HEK293 (cell line): ENCODE data around the gene HDGF.

Experiments used
- GFI1B ChIP-seq: fragments of 450-650 bp; formaldehyde crosslinking; IDR thresholded peaks from 2 replicates; pipeline ENCODE4 v1.5.1; 2016; ENCODE audit warnings: missing biosample characterization, missing genetic modification characterization
- IKZF3 ChIP-seq: fragments of 450-650 bp; IDR thresholded peaks from 2 replicates; pipeline ENCODE4 v1.5.0; 2018; ENCODE audit warnings: missing biosample characterization, mild to moderate bottlenecking, missing genetic modification characterization, moderate library complexity
- KLF7 ChIP-seq: fragments of 450-650 bp; formaldehyde crosslinking; IDR thresholded peaks from 2 replicates; pipeline ENCODE4 v1.5.1; 2016; ENCODE audit warnings: missing biosample characterization, missing genetic modification characterization, borderline replicate concordance
- KLF8 ChIP-seq: fragments of 450-650 bp; formaldehyde crosslinking; IDR thresholded peaks from 2 replicates; pipeline ENCODE4 v1.5.1; 2016; ENCODE audit warnings: missing biosample characterization, missing genetic modification characterization
- MEIS1 ChIP-seq: sonication (generic); formaldehyde crosslinking; IDR thresholded peaks from 2 replicates; pipeline ENCODE4 v1.8.1; 2022; ENCODE audit warnings: missing genetic modification reagents, mild to moderate bottlenecking, borderline replicate concordance
- REPIN1 ChIP-seq: fragments of 450-650 bp; formaldehyde crosslinking; IDR thresholded peaks from 2 replicates; pipeline ENCODE4 v1.5.1; 2017; ENCODE audit warnings: missing biosample characterization, missing genetic modification characterization, low read depth
- YY1 ChIP-seq: fragments of 450-650 bp; formaldehyde crosslinking; IDR thresholded peaks from 2 replicates; pipeline ENCODE4 v1.5.1; 2018; ENCODE audit warnings: missing biosample characterization, missing genetic modification characterization
- ZBTB49 ChIP-seq: fragments of 450-650 bp; formaldehyde crosslinking; IDR thresholded peaks from 2 replicates; pipeline ENCODE4 v1.5.1; 2016; ENCODE audit warnings: missing biosample characterization, missing genetic modification characterization, low read depth
- ZBTB6 ChIP-seq: fragments of 450-650 bp; formaldehyde crosslinking; IDR thresholded peaks from 2 replicates; pipeline ENCODE4 v1.5.1; 2017; ENCODE audit warnings: missing biosample characterization, missing genetic modification characterization
- ZEB2 ChIP-seq: fragments of 450-650 bp; formaldehyde crosslinking; IDR thresholded peaks from 2 replicates; pipeline ENCODE4 v1.5.1; 2016; ENCODE audit warnings: missing biosample characterization, missing genetic modification characterization
- ZFHX2 ChIP-seq: fragments of 450-650 bp; formaldehyde crosslinking; conservative IDR thresholded peaks from 2 replicates; pipeline ENCODE4 v1.5.1; 2016; ENCODE audit warnings: missing biosample characterization, missing genetic modification characterization
- ZFP37 ChIP-seq: fragments of 450-650 bp; formaldehyde crosslinking; IDR thresholded peaks from 2 replicates; pipeline ENCODE4 v1.5.1; 2016; ENCODE audit warnings: missing biosample characterization, missing genetic modification characterization
- ZFP41 ChIP-seq: fragments of 450-650 bp; formaldehyde crosslinking; IDR thresholded peaks from 2 replicates; pipeline ENCODE4 v1.5.1; 2016; ENCODE audit warnings: missing biosample characterization, missing genetic modification characterization, borderline replicate concordance
- ZNF114 ChIP-seq: fragments of 450-650 bp; formaldehyde crosslinking; IDR thresholded peaks from 2 replicates; pipeline ENCODE4 v1.5.0; 2017; ENCODE audit warnings: missing biosample characterization, missing genetic modification characterization
- ZNF184 ChIP-seq: fragments of 450-650 bp; IDR thresholded peaks from 2 replicates; pipeline ENCODE4 v1.5.1; 2018; ENCODE audit warnings: missing biosample characterization, mild to moderate bottlenecking, missing genetic modification characterization
- ZNF2 ChIP-seq: fragments of 450-650 bp; formaldehyde crosslinking; IDR thresholded peaks from 2 replicates; pipeline ENCODE4 v1.5.1; 2016; ENCODE audit warnings: missing biosample characterization, missing genetic modification characterization
- ZNF202 ChIP-seq: fragments of 450-650 bp; formaldehyde crosslinking; IDR thresholded peaks from 2 replicates; pipeline ENCODE4 v1.5.1; 2016; ENCODE audit warnings: missing biosample characterization, missing genetic modification characterization, borderline replicate concordance
- ZNF449 ChIP-seq: fragments of 450-650 bp; formaldehyde crosslinking; IDR thresholded peaks from 2 replicates; pipeline ENCODE4 v1.5.1; 2017; ENCODE audit warnings: missing biosample characterization, mild to moderate bottlenecking, missing genetic modification characterization, moderate library complexity
- ZNF529 ChIP-seq: fragments of 450-650 bp; formaldehyde crosslinking; IDR thresholded peaks from 2 replicates; pipeline ENCODE4 v1.5.1; 2017; ENCODE audit warnings: missing genetic modification characterization, missing biosample characterization; ENCODE audit not compliant: insufficient replicate concordance
- ZNF530 ChIP-seq: fragments of 450-650 bp; formaldehyde crosslinking; IDR thresholded peaks from 2 replicates; pipeline ENCODE4 v1.5.1; 2016; ENCODE audit warnings: low read depth, missing biosample characterization, missing genetic modification characterization
- ZNF544 ChIP-seq: fragments of 450-650 bp; formaldehyde crosslinking; IDR thresholded peaks from 2 replicates; pipeline ENCODE4 v1.5.0; 2017; ENCODE audit warnings: missing biosample characterization, missing genetic modification characterization
- ZNF654 ChIP-seq: fragments of 450-650 bp; formaldehyde crosslinking; IDR thresholded peaks from 2 replicates; pipeline ENCODE4 v1.5.1; 2016; ENCODE audit warnings: low read depth, missing biosample characterization, missing genetic modification characterization
- ZNF658 ChIP-seq: fragments of 450-650 bp; formaldehyde crosslinking; IDR thresholded peaks from 2 replicates; pipeline ENCODE4; 2016; ENCODE audit warnings: missing biosample characterization, missing genetic modification characterization
- ZNF768 ChIP-seq: fragments of 450-650 bp; formaldehyde crosslinking; IDR thresholded peaks from 2 replicates; pipeline ENCODE4 v1.5.1; 2018; ENCODE audit warnings: missing biosample characterization, mild to moderate bottlenecking, missing genetic modification characterization
- ZNF837 ChIP-seq: fragments of 450-650 bp; formaldehyde crosslinking; IDR thresholded peaks from 2 replicates; pipeline ENCODE4 v1.5.1; 2016; ENCODE audit warnings: missing biosample characterization, missing genetic modification characterization
- ZSCAN18 ChIP-seq: fragments of 450-650 bp; formaldehyde crosslinking; IDR thresholded peaks from 2 replicates; pipeline ENCODE4 v1.5.1; 2016; ENCODE audit warnings: missing biosample characterization, missing genetic modification characterization
- ZSCAN23 ChIP-seq: fragments of 450-650 bp; formaldehyde crosslinking; IDR thresholded peaks from 2 replicates; pipeline ENCODE4 v1.5.1; 2016; ENCODE audit warnings: missing biosample characterization, missing genetic modification characterization
- TF ChIP-seq, protein P1 (sequence below): fragments of 450-650 bp; formaldehyde crosslinking; IDR thresholded peaks from 2 replicates; pipeline ENCODE4 v1.5.1; 2016; ENCODE audit warnings: missing biosample characterization, missing genetic modification characterization
- TF ChIP-seq, protein P2 (sequence below): fragments of 450-650 bp; formaldehyde crosslinking; IDR thresholded peaks from 2 replicates; pipeline ENCODE4 v1.5.1; 2016; ENCODE audit warnings: missing biosample characterization, missing genetic modification characterization, borderline replicate concordance

HDGF gene

GRCh38 chr1:156767879-156768604 is 16.6 kb upstream of the HDGF start (continued):
- TF ChIP-seq ZNF768 (no peak), ZSCAN23 (0 out of 2 replicates have a peak, but pooled peaks have one; percentile 26), ZNF654 (tag by site-specific recombination) (no peak), KLF8 (tag by site-specific recombination) (no peak), YY1 (no peak), ZNF449 (tag by site-specific recombination) (no peak), REPIN1 (tag by site-specific recombination) (no peak), ZNF114 (tag by site-specific recombination) (no peak), ZBTB49 (tag by site-specific recombination) (no peak), ZFHX2 (tag by site-specific recombination) (no peak; the same call in 1 of the 2 replicates), ZNF2 (tag by site-specific recombination) (no peak), ZSCAN18 (tag by site-specific recombination) (no peak), IKZF3 (tag by site-specific recombination) (no peak; the same call in 1 of the 2 replicates), ZNF529 (tag by site-specific recombination) (no peak), ZEB2 (tag by site-specific recombination) (no peak), ZBTB6 (tag by site-specific recombination) (no peak), ZNF658 (tag by site-specific recombination) (no peak), ZNF837 (tag by site-specific recombination) (no peak), ZNF202 (no peak), ZNF530 (tag by site-specific recombination) (no peak), MEIS1 (CRISPR knock-in tag) (no peak), ZNF184 (tag by site-specific recombination) (no peak), ZNF544 (tag by site-specific recombination) (no peak), ZFP37 (tag by site-specific recombination) (peak; percentile 17), ZFP41 (tag by site-specific recombination) (no peak), KLF7 (tag by site-specific recombination) (no peak), GFI1B (tag by site-specific recombination) (no peak)
- TF ChIP-seq, protein P1, sequence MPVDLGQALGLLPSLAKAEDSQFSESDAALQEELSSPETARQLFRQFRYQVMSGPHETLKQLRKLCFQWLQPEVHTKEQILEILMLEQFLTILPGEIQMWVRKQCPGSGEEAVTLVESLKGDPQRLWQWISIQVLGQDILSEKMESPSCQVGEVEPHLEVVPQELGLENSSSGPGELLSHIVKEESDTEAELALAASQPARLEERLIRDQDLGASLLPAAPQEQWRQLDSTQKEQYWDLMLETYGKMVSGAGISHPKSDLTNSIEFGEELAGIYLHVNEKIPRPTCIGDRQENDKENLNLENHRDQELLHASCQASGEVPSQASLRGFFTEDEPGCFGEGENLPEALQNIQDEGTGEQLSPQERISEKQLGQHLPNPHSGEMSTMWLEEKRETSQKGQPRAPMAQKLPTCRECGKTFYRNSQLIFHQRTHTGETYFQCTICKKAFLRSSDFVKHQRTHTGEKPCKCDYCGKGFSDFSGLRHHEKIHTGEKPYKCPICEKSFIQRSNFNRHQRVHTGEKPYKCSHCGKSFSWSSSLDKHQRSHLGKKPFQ (tag by site-specific recombination), result no peak
- TF ChIP-seq, protein P2, sequence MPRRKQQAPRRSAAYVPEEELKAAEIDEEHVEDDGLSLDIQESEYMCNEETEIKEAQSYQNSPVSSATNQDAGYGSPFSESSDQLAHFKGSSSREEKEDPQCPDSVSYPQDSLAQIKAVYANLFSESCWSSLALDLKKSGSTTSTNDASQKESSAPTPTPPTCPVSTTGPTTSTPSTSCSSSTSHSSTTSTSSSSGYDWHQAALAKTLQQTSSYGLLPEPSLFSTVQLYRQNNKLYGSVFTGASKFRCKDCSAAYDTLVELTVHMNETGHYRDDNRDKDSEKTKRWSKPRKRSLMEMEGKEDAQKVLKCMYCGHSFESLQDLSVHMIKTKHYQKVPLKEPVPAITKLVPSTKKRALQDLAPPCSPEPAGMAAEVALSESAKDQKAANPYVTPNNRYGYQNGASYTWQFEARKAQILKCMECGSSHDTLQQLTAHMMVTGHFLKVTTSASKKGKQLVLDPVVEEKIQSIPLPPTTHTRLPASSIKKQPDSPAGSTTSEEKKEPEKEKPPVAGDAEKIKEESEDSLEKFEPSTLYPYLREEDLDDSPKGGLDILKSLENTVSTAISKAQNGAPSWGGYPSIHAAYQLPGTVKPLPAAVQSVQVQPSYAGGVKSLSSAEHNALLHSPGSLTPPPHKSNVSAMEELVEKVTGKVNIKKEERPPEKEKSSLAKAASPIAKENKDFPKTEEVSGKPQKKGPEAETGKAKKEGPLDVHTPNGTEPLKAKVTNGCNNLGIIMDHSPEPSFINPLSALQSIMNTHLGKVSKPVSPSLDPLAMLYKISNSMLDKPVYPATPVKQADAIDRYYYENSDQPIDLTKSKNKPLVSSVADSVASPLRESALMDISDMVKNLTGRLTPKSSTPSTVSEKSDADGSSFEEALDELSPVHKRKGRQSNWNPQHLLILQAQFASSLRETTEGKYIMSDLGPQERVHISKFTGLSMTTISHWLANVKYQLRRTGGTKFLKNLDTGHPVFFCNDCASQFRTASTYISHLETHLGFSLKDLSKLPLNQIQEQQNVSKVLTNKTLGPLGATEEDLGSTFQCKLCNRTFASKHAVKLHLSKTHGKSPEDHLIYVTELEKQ (tag by site-specific recombination), result no peak
